SK-N-SH (cell line): ENCODE measurements around the gene NT5DC2.

Source experiments
- CTCF ChIP-seq: fragments of 200-600 bp; sonication (generic); IDR thresholded peaks from 2 replicates; pipeline ENCODE4 v1.6.1; 2017; ENCODE audit warnings: antibody characterized with exemption, mild to moderate bottlenecking, moderate library complexity
- ELF1 ChIP-seq: IDR thresholded peaks from 2 replicates; pipeline ENCODE4 v1.4.0; 2012
- EP300 ChIP-seq, 2 experiments: IDR thresholded peaks; 2 replicates each; pipeline versions ENCODE4 v1.4.0 to v1.6.1; 2012; ENCODE audit warnings: borderline replicate concordance in 1 of 2, low read depth in 1 of 2, low read length in 1 of 2
- POLR2AphosphoS5 ChIP-seq: IDR thresholded peaks from 2 replicates; pipeline ENCODE4 v1.6.1; 2012; ENCODE audit warnings: low read depth, low read length
- RAD21 ChIP-seq: IDR thresholded peaks from 2 replicates; pipeline ENCODE4 v1.6.1; 2012; ENCODE audit warnings: mild to moderate bottlenecking, low read length
- REST ChIP-seq: IDR thresholded peaks from 2 replicates; pipeline ENCODE4 v1.6.1; 2012; ENCODE audit warnings: mild to moderate bottlenecking, low read depth, low read length, moderate library complexity
- TAF1 ChIP-seq: IDR thresholded peaks from 2 replicates; pipeline ENCODE4 v1.6.1; 2012; ENCODE audit warnings: low read depth, mild to moderate bottlenecking, low read length, moderate library complexity, borderline replicate concordance
- TCF12 ChIP-seq: IDR thresholded peaks from 2 replicates; pipeline ENCODE4 v1.4.0; 2012
- YY1 ChIP-seq: IDR thresholded peaks from 2 replicates; pipeline ENCODE4 v1.4.0; 2012; ENCODE audit warnings: low read depth, mild to moderate bottlenecking

DNA sequence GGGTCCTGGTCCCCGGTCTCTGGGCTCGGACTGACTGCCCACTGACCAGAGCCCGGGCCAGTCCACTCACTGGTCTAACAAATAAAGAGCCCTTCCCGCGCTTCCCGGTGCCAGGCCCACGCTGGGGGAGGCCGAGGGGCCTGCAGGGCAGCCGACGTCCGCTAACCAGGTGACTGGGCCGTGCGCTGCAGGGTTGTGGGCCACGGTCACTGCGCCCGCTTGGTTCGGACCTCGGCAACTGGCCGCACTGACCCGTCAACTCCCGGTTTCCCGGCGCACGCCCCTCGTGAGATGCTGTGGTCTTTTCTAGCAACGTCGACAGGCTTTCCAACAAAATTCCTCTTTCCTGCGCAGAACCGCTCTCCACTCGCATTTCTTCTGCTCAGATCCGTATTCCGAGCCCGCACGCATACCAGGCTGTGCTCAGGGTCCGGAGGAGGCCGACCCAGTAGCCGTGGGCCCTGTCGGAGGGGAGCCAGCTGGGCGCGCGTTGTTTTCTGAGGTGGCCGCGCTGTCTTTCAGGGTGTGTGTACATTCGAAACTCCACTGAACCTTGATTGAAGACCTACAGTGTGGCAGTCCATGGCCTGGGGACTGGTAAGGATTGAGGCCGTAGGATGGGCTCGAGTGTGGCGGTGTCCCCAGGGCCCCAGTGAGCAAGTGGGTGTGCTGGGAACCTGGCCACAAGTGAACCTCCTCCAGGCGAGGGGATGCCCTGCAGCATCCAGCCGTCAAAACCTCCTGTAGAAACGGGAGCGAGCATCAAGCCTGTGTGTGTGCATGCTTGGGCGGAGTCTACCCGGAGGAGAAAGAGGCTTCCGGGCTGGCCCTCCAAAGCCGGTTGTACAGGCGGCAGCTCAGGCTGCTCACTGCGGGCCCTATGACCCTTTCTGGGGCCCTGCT, 875 bp upstream of the NT5DC2 start:
- no peak for TF ChIP-seq YY1
- TF ChIP-seq CTCF = no peak; the same call in 1 of the 2 replicates
- TF ChIP-seq RAD21 = no peak
- TF ChIP-seq TCF12 = no peak
- TF ChIP-seq ELF1 = no peak
- no peak for TF ChIP-seq EP300 (IDR thresholded peaks at IDR 0.05; ENCODE audit: borderline replicate concordance in 1 of 2, low read depth in 1 of 2, low read length in 1 of 2)
- TF ChIP-seq POLR2AphosphoS5 = no peak
- TF ChIP-seq TAF1 = no peak
- TF ChIP-seq REST = no peak
